H1 (cell line): ENCODE results near the gene GPBP1L1. TPM values are rescaled to one million over a fixed set of nuclear protein-coding genes. Genes with fewer than 3 reads are reported as not detected.

Experiments used
- HDAC6 ChIP-seq: IDR thresholded peaks from one replicate; pipeline ENCODE4 v1.7.1; 2012; ENCODE audit warnings: low read depth, mild to moderate bottlenecking, inconsistent platforms, low read length, moderate library complexity
- MAFK ChIP-seq: IDR thresholded peaks from 2 replicates; pipeline ENCODE4 v1.6.1; 2012; ENCODE audit warnings: low read depth, mild to moderate bottlenecking, improper control_type of control experiment, low read length
- POLR2AphosphoS5 ChIP-seq: IDR thresholded peaks from 2 replicates; pipeline ENCODE4 v1.6.1; 2011; ENCODE audit warnings: low read depth, low read length
- polyA plus RNA-seq, 7 experiments: library from polyadenylated mRNA; depleted of rRNA in 3 of 7; stranded (reverse) in 5 of 7; unstranded in 2 of 7; fragments of >200 nt in 5 of 7; fragments of 200-250 nt in 2 of 7; gene quantifications; 1 replicate in 5 of 7; 2 replicates in 1 of 7; 4 replicates in 1 of 7; pipeline versions ENCODE4 v1.2.1 to v1.2.3, GENCODE V29; 2011 to 2013; ENCODE audit warnings: missing spikeins in 2 of 7, mixed read lengths in 2 of 7
- total RNA-seq: library from RNA; stranded (reverse); fragmentation: NEBNext Ultra II Directional; extraction: Animal tissue kit (Norgen Biotek cat#: 25700); gene quantifications from 2 replicates; pipeline ENCODE4 v1.2.1, GENCODE V29; 2021
- TF ChIP-seq, protein P1 (sequence below), 3 experiments: IDR thresholded peaks; 1 replicate in 2 of 3; 2 replicates in 1 of 3; pipeline versions ENCODE4 v1.5.1 to v1.6.1; 2011; ENCODE audit warnings: low read length in 3 of 3, mild to moderate bottlenecking in 3 of 3, inconsistent platforms in 2 of 3, low read depth in 1 of 3, moderate library complexity in 1 of 3; ENCODE audit not compliant: insufficient read depth in 1 of 3; ENCODE audit errors: control extremely low read depth in 1 of 3

Gene GPBP1L1
- total and polyA plus RNA-seq, 2 of the 8 experiments (the other 6 are each of a cell fraction or from before 2014, with no cell fraction given): 70.1 to 119 TPM

DNA sequence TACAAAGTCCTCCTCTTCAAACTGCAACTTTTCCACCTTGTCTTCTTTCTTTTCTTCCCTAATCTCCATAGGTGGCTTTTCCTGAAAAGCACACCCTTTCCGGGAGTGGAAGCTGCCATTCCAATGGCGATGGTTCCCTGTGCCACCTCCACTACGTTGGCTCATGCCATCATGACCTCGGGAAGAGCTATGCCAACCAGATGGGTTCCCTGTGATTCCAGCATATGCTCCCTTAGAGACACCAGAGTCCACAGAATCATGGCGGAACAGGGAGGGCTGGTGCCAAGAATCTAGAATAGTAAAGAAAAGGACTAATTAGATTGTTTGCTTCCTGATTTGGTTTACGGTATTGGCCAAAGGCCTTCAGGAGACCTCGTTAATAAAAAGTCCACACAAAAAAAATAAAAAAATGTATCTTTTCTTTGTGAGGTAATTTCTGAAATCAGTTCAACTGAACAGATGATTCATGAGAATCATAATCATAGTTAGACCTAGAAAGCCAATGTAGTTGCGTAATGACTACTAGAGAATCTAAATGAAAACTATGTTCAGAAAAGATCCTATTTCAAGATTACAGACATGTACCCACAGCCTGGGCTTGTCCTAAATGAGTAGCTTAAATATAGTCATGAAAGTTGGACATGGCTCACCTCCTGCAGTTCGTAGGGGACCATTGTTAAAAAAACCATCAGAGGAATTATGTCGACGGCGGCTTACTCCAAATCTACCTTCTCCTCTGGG, 31.6 kb downstream of the GPBP1L1 start (continued):
- TF ChIP-seq, protein P1, sequence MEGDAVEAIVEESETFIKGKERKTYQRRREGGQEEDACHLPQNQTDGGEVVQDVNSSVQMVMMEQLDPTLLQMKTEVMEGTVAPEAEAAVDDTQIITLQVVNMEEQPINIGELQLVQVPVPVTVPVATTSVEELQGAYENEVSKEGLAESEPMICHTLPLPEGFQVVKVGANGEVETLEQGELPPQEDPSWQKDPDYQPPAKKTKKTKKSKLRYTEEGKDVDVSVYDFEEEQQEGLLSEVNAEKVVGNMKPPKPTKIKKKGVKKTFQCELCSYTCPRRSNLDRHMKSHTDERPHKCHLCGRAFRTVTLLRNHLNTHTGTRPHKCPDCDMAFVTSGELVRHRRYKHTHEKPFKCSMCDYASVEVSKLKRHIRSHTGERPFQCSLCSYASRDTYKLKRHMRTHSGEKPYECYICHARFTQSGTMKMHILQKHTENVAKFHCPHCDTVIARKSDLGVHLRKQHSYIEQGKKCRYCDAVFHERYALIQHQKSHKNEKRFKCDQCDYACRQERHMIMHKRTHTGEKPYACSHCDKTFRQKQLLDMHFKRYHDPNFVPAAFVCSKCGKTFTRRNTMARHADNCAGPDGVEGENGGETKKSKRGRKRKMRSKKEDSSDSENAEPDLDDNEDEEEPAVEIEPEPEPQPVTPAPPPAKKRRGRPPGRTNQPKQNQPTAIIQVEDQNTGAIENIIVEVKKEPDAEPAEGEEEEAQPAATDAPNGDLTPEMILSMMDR (IDR thresholded peaks at IDR 0.05; ENCODE audit: control extremely low read depth in 1 of 3, insufficient read depth in 1 of 3, low read depth in 1 of 3, low read length in 3 of 3): no peak
- TF ChIP-seq HDAC6 (no peak), MAFK (no peak), POLR2AphosphoS5 (no peak)
